Activated T-cell treated with anti-CD3 and anti-CD28 coated beads for 1 hour (primary cell): ENCODE measurements around the gene NTNG2.
"Not testable (repeated sequence)": the region's sequence is repeated elsewhere in the genome, so short reads cannot be mapped to it uniquely, and the experiment has no call there.

Experiments
- DNase-seq: peaks from one replicate; pipeline ENCODE4 v3.0.0-alpha.2; 2020; ENCODE audit warnings: low read depth

Gene NTNG2, protein sequence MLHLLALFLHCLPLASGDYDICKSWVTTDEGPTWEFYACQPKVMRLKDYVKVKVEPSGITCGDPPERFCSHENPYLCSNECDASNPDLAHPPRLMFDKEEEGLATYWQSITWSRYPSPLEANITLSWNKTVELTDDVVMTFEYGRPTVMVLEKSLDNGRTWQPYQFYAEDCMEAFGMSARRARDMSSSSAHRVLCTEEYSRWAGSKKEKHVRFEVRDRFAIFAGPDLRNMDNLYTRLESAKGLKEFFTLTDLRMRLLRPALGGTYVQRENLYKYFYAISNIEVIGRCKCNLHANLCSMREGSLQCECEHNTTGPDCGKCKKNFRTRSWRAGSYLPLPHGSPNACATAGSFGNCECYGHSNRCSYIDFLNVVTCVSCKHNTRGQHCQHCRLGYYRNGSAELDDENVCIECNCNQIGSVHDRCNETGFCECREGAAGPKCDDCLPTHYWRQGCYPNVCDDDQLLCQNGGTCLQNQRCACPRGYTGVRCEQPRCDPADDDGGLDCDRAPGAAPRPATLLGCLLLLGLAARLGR

DNA sequence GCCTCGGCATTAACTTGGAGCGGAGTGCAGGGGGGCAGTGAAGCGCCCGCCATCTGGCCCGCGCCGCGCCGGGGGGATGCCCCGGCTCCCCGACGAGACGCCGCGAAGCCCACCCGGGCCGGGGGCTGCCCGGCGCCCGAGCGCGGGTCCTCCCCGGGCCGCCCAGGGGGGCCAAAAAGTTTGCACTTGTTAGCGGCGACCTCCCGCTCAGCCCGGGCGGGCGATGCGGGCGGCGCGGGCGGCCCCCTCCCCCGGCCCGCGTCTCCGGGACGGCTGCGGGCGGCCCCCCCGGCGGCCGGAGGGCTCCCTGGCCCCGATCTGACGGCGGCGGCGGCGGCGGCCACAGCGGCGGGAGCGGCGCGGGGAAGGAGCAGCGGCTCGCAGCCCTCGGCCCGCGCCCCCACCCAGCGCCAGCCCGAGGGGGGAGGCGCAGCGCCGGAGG lies at the start of gene NTNG2:
TSS of gene NTNG2 (plus strand) at position 316 of the 442 bp plus-strand sequence. CDS start 4,774 bp downstream, outside the sequence.
- no peak for DNase-seq

DNA sequence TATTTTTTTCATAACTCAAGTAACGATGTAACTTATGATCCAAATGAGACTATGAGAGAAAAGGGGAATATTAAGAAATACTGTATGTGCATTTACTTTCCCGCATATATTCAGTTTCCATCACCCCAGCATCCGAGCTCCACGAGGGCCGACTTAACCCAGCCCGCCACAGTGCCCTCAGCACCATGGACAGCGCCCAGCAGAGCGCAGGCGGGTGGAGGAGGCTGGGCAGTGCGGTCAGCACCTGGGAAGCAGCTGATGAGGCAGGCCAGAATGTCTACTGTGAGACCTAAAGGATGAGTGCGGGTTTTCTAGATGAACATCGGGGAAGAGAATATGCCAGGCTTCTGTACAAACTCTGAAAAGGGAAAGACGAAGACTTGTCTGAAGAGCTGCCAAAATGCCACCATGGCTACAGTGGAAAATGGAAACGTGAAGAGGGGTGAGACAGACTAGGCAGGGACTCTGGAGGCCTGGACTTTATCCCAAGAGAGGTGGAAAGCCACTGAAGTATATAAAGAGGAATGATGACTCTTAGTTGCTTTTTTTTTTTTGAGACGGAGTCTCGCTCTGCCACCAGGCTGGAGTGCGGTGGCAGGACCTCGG lies 47.7 kb upstream of the NTNG2 start:
- peak; percentile 12 for DNase-seq

DNA sequence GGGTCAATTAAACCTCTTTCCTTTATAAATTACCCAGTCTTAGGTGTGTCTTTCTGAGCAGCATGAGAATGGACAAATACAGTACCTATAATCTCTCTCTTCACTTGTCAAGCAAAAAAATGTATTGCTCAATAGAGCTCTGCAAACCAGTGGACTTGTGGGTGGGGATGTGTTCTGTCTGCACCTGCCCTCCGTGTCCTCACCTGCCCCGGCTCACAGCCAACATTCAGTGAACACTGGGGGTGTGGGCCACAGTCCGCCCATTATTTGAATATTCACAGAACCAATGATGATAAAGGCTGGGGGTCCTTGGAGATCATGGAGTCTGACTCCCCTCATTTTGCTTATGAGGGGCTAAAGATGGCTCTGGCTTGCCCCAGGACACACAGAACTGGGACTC lies 45.3 kb upstream of the NTNG2 start:
- no peak for DNase-seq

DNA sequence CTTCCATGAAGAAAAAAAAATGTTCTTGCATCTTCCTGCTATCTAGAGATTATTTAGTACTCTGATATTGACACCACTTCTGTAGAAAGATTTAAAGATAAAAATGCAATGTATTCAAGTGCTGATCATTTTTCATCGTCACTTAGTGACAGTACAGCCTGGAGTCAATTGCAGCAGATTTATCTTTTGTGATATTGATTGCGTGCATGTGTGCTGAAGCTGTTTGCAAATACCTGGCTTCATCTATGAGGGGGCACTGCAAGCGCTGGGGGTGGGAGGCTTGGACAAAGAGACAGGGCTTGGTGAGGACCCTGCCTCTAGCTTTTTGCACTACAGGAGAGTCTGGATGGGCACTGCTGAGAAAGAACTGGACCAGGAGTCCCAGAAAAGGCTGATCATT lies 44.2 kb upstream of the NTNG2 start:
- DNase-seq: no peak

DNA sequence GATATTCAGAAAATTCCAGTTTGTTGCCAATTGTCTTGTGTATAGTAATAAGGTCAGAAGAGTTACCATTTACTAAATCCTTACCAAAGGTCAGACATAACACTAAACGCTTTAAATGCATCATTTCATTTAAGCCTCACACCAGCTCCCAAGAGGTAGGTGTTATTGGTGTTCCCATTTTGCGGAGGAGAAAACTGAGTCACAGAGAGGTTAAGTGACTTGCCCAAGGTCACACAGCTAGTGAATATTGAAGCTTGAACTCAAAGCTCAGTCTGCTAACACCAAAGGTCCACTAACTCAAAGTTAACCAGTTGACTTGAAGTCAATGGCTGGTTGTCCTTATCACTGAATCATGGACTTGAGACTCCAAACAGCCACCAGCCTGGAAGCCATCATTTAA lies 40.8 kb upstream of the NTNG2 start:
- DNase-seq: no peak

DNA sequence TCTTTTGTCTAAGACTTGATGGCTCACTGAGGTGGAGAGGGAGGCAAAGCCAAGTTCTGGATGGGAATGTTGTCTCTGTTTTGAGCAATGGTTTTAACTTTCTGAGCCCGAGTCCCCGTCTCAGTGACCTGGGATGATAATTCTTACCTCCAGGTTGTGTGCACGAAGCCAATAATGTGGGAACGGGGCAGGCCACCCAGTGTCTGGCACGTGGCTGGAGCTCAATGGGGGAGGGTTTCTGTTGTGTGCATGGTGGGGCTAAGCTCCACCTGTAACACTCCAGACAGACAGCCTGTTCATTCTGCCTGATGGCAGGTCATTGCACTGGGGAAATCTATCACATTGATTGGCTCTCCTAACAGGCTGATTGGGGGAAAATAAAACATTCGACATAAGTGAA lies 37.1 kb upstream of the NTNG2 start:
- no peak for DNase-seq

DNA sequence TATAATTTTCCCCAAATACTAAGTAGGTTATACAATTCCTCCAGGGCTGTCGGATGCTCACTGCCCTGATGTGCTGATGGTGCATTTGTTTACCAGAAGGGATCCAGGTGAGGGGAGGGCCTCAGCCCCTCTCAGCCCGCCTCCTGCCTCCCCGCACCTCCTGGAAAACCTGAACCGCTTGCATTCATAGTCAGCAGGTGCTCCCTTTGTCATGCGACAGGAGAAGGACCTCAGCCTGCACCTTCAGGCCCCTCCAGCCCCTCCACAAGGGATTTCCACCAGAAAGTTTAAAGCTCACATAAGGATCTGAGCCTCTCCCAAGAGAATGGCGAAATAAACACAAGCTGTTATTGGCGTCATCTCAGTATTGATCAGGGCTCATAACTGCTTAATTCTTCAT lies 36.5 kb upstream of the NTNG2 start:
- DNase-seq: no peak

DNA sequence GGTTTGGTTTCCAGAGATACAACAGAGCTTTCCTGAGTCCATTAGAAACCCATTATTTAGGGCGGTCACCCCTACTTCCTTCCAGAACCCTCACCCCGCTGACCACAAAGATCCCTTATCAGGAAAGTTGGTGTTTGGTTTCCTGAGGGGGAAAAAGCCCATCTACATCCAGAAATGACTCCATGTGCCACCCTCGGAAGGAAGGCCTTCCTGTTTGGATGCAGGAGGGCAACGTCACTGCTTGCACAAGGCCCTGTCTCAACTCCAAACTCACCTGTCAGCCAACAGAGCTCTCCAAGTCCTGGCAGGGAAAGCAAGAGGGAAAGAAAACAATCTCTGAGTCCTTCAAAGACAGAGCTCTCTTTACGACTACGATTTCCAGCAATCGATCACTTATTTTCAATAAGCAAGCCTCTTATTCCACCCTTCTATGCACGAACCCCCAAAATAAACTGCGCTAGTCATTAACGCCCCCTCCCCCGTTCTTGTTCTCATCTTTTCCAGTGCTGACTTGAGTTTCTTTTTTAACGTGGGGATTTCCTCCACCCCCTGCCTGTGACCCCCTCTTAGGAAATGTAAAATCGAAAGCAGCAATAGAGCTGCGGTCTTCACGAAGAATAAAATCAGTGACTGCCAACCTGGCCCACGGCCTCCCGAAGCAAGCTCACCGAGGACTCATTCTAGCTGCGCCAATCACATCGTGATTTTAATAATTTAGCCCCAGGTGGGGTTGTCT lies 35.7 kb upstream of the NTNG2 start:
- DNase-seq: no peak

DNA sequence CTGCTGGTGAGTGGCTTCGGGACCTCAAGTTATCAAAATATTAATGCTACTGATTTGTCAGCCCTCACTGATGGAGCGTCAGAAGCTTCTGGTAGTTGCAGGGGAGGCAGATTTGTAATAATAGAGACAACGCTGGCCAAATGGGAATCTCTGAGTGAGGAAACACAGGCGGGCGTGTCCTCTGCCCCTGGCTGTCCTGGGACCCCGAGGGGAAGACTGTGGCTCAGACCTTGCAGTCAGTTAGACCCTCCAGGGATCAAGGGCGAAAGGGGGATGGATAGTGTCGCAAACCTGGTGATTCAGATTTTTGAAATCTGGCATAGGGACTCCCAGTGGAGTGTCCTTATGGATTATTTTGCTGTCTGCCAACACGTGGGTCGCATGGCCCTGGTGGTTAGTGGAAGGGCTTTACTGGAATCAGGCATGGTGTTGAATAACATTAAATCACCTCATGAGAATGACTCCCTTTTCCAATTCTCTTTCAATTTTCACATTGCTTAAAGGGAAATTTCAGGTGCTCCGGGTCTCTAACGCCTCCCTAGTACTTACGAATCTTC lies 35.1 kb upstream of the NTNG2 start:
- no peak for DNase-seq

DNA sequence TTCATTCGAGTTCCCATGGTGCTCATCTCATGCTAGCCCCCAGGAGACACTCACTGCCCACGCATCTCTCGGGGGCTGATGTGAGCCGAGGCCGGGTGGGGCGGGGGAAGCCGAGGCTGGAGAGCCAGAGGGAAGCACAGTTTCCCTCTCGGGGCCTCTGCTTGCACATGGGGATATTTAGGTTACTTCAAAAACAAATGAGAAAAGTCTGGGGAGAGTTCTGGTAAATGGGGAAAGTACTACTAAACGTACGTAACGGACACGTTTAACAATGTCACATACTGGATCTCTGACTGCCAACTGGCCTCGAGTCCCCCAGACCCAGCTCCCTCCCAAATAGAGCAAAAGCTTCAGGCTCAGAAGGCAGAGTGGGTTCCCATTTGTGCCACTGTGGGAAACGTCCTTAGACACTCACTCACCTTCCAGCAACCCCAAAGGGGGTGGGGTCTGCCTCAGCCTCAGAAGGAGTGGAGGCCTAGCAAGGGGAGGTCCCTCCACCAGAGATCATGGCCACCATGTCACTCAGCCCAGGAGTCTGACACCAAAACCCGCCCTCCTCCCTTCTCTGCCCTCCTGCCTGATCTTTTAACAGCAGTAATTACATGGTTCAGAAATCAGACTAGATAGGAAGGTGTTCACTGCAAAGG lies 33.8 kb upstream of the NTNG2 start:
- no peak for DNase-seq

DNA sequence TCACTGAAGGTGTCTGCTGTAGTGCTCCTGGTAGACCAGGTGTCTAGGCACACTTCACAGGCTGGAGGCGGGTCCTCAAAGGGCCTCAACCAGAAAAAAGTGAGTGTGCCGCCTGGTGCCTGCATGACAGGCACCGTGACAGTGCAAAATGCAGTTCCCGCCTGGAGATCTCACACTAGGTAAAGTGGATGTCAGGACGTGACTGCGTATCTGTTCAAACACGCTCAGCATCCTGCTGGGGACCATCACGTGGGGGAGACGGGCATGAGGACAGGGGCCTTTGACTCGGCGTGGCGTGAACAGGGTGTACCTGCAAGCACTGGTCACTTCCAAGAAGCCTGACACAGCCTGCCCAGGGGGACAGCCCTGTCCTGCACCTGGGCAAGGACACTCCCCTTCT lies 32.3 kb upstream of the NTNG2 start:
- no peak for DNase-seq

DNA sequence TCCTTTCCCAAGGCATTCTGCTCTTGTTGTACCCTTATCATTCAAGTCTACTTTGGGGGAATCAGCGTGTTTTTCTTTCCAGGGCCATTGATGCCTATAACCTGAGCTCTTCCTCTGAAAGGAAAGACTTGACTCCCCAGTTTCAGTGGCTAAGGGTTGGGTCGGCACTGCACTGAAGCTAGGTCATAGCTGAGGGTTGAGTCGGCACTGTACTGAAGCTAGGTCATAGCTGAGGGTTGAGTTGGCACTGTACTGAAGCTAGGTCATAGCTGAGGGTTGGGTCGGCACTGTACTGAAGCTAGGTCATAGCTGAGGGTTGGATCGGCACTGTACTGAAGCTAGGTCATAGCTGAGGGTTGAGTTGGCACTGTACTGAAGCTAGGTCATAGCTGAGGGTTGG lies 27.8 kb upstream of the NTNG2 start:
- DNase-seq: not testable (repeated sequence)

DNA sequence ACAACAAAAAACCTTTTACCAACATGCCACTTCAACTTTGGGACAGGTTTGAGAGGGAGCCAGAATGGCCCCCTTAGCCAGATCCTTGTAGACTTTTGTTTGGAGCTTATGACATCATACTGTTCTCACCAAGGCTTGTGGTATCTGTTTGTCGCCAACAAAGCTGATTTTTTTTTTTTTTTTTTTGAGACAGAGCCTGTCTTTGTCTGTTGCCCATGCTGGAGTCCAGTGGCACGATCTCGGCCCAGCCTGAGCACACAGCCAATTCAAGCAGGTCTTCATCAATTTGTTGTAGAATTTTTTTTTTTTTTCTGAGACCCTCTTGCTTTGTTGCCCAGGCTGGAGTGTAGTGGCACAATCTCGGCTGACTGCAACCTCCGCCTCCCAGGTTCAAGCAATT lies 26.4 kb upstream of the NTNG2 start:
- DNase-seq: no peak

DNA sequence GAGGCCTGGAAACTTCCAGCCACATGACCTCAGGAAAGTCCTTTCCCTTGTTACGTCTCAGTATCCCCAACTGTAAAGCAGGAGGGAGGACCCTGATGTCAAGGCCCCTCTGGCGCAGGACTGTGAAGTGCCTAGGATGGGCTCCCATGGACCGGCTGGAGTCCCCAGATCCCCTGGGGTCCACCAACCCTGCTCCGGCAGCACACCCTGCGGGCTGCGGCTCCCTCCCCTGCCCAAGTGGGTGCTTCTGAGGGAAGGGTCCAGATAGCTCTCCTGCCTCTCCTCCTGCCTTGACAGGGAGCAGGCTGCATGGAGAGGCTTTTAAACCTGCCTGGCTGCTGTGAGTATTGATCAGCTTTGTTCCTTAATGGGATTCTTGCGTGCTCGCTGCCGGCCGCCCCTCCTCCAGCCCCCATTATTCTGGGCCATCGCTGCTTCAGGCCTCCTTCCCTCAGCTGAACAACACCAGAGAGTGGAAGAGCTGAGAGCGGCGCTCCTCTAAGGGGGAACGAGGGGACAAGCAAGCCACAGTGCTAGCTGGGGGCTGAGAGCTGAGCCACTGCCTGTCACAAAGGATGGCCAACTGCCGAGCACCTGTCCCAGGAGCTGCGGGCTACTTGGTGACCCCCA lies 25.6 kb upstream of the NTNG2 start:
- no peak for DNase-seq

DNA sequence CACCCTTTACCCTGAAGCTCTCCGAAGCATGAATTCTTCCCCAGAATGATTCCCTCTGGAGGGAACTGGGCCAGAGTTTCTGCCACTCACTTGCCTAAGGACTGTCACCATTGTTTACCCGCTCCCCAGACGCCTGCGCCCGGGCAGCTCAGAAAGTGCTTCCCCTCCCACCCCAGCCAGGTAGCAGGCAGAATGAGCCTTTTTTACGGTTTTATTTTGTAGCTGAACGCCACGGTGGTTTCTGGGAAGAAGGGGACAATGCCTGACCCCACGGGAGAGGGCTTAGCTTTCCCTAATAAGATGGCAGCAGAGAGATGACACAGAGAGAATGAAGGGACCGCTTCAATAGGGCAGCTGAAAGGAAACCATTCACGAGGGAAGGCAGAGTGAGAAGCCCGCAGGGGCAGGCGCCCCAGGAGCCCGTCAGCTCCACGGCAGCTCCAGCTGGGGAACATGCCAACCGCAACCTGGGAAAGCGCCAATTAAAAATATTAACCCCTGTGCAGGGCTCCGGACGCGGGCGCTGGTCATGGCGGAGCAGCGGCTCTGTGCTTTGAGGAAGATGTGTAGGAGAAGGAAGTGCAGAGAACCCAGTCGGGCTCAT lies 20.4 kb upstream of the NTNG2 start:
- no peak for DNase-seq

DNA sequence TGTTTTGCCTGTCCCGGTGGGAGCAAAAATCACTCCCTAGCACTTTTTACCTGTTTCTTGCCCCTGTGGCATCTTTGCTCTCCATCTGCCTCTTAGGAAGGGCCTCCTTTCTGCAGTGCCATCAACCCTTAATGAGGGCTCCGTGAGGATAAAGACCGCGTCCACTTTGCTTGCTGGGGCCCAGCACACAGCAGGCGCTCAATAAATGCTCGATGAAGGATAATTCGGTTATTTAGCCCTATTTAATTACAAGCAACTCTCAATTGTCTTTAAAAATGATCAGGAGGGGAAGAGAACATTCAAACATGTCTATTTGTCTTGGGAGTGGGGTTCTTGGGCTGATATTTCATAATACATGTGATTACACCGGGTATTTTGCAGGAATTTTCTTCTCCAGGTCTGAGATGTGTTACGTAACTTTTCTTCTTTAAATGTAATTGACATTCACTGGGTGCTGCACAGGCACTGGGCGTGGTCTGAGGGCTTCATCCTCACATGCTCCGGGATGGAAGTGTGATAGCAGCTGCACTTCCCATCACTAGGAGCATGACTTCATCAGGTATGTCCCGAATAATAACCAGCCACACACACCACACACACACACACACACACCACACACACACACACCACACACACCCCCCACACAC lies 19.8 kb upstream of the NTNG2 start:
- DNase-seq: no peak

DNA sequence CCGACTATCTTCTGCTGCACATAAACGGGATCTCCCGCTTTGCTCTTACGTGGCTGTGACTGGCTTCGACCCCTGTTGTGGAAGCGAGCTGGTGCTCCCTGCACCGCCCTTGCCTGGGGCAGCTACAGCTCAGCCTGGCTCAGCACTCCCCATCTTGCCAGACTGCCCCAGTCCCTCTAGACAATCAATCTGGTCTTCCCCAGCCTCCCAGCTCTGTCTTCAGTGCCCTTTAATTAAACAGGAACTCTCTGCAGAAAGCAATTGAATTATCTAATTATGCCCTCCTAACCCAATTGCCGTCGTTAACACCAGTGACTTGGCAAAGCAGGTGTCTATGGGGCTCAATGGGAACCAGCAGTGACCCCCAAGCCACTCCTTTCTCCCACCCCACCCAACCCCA lies 18.9 kb upstream of the NTNG2 start:
- no peak for DNase-seq

DNA sequence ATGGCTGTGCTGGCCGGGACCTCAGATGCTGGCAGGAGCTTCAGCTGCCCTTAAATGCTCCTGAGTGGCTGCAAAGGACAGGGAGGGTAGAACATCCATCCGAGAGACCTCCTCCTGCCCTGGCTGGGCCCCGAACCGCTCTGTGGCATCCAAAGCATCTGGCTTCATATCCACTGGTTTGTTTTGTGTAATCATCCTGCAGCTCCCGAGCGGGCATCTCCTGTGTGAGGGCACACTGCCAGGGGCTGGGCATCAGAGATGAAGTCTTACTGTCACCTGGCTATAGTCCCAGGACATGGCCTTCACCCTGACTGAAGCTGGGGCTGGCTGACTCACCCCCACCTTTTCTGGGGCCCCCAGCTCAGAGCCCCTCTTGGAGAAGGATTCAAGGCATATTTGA lies 18.5 kb upstream of the NTNG2 start:
- DNase-seq: no peak

DNA sequence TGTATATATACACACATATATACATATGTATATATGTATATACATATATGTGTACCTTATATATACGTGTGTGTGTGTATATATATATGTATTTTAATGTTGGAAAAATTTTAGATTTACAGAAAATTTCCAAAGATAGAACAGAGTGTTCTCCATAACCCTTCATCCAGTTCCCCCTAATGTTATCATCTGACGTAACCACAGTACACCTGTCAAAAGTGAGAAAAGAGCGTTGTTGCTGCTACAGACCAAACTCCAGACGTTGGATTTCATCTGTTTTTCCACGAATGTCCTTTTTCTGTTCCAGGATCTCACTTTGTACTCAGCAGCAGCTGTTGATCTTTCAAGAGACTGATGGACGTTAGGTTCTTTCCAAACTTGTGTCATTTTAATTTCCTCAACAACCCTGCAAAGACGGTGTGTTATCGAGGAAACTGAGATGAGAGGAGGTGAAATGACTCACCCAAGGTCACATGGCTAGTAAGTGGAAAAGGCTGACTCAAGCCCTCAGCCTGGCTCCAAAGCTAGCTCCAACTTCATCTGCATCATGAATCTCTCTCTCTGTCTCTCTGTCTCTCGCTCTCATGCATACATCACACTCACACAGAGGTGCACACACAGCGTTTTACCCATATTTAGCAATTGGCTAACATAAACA lies 17.0 kb upstream of the NTNG2 start:
- no peak for DNase-seq

DNA sequence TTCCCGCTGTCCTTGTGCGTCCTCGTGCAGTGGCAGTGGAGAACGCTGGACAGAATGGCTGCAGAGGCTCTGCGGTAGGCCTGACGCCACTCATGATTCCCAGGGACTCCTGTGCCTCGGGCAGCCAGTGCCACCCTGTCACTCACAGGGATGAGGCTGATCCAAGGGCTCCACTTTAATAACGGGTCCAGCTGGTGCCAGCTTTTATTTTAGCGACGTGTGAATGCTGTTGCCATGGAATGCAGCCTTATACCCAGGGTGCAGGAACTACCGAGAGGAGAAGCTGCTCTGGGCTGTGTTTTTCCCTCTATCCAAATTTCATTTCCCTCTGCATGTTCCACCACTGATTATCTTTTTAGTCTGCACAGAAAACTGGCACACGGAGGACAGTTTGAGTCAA lies 15.8 kb upstream of the NTNG2 start:
- DNase-seq: no peak
